GM23338 (cell line): ENCODE results near the gene CENPA.

Source experiments
- CREB1 ChIP-seq: fragments of 250-450 bp; sonication (Bioruptor Pico); IDR thresholded peaks from 2 replicates; pipeline ENCODE4 v1.5.0; 2020; ENCODE audit warnings: low read depth, mild to moderate bottlenecking, moderate library complexity
- EZH2 ChIP-seq: fragments of 200-600 bp; sonication (generic); IDR thresholded peaks from one replicate; pipeline ENCODE4 v1.8.0; 2017; ENCODE audit warnings: antibody characterized with exemption, mild to moderate bottlenecking, low read depth; ENCODE audit not compliant: unreplicated experiment
- EZH2phosphoT487 ChIP-seq: fragments of 200-600 bp; sonication (generic); IDR thresholded peaks from one replicate; pipeline ENCODE4 v1.8.1; 2018; ENCODE audit warnings: antibody characterized with exemption; ENCODE audit not compliant: unreplicated experiment
- JUNB ChIP-seq: IDR thresholded peaks from one replicate; pipeline ENCODE4 v1.6.1; 2016; ENCODE audit warnings: antibody characterized with exemption; ENCODE audit not compliant: unreplicated experiment
- NANOG ChIP-seq: IDR thresholded peaks from 2 replicates; pipeline ENCODE4 v1.6.1; 2016; ENCODE audit warnings: antibody characterized with exemption, borderline replicate concordance
- POLR2AphosphoS5 ChIP-seq: IDR thresholded peaks from 2 replicates; pipeline ENCODE4 v1.6.1; 2016; ENCODE audit warnings: antibody characterized with exemption, low read depth
- STAT1 ChIP-seq: IDR thresholded peaks from one replicate; pipeline ENCODE4 v1.6.1; 2016; ENCODE audit warnings: antibody characterized with exemption; ENCODE audit not compliant: unreplicated experiment
- ZNF114 ChIP-seq: fragments of 250-450 bp; sonication (Bioruptor Pico); IDR thresholded peaks from 2 replicates; pipeline ENCODE4 v1.5.0; 2020; ENCODE audit warnings: mild to moderate bottlenecking, moderate library complexity
- ZNF331 ChIP-seq: fragments of 250-450 bp; sonication (Bioruptor Pico); IDR thresholded peaks from 2 replicates; pipeline ENCODE4 v1.5.0; 2020; ENCODE audit warnings: low read depth, mild to moderate bottlenecking, moderate library complexity
- TF ChIP-seq, protein P1 (sequence below), 2 experiments: fragments of 200-600 bp in 1 of 2; sonication (generic) in 1 of 2; conservative IDR thresholded peaks; 2 replicates each; pipeline versions ENCODE4 v1.5.1 to v1.6.1; 2016 to 2017; ENCODE audit warnings: antibody characterized with exemption in 2 of 2, low read depth in 2 of 2, mild to moderate bottlenecking in 2 of 2, moderate library complexity in 1 of 2
- TF ChIP-seq, protein P2 (sequence below): IDR thresholded peaks from 2 replicates; pipeline ENCODE4 v1.6.1; 2016; ENCODE audit warnings: antibody characterized with exemption
- TF ChIP-seq, protein P3 (sequence below): IDR thresholded peaks from one replicate; pipeline ENCODE4 v1.6.1; 2018; ENCODE audit warnings: antibody characterized with exemption; ENCODE audit not compliant: unreplicated experiment
- TF ChIP-seq, protein P4 (sequence below): fragments of 250-450 bp; sonication (Bioruptor Pico); IDR thresholded peaks from 2 replicates; pipeline ENCODE4 v1.5.0; 2020; ENCODE audit warnings: mild to moderate bottlenecking, moderate library complexity

DNA sequence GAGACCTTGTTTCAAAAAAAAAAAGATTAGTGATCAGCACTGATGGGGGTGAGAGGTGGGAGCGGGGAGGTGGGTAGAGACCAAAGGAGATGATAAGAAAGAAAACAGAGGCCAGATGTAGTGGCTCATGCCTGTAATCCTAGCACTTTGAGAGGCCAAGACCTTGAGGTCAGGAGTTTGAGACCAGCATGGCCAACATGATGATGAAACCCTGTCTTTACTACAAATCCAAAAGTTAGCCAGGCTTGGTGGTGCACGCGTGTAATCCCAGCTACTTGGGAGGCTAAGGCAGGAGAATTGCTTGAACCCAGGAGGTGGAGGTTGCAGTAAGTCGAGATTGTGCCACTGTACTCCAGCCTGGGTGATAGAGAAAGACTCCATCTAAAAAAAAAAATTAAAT is 31.3 kb upstream of the CENPA start:
- TF ChIP-seq EZH2phosphoT487 (no peak), POLR2AphosphoS5 (no peak), EZH2 (no peak), CREB1 (no peak), ZNF114 (CRISPR knock-in tag) (no peak), JUNB (no peak), NANOG (no peak), STAT1 (no peak), ZNF331 (CRISPR knock-in tag) (no peak)
- TF ChIP-seq, protein P1, sequence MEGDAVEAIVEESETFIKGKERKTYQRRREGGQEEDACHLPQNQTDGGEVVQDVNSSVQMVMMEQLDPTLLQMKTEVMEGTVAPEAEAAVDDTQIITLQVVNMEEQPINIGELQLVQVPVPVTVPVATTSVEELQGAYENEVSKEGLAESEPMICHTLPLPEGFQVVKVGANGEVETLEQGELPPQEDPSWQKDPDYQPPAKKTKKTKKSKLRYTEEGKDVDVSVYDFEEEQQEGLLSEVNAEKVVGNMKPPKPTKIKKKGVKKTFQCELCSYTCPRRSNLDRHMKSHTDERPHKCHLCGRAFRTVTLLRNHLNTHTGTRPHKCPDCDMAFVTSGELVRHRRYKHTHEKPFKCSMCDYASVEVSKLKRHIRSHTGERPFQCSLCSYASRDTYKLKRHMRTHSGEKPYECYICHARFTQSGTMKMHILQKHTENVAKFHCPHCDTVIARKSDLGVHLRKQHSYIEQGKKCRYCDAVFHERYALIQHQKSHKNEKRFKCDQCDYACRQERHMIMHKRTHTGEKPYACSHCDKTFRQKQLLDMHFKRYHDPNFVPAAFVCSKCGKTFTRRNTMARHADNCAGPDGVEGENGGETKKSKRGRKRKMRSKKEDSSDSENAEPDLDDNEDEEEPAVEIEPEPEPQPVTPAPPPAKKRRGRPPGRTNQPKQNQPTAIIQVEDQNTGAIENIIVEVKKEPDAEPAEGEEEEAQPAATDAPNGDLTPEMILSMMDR (conservative IDR thresholded peaks at IDR 0.05; ENCODE audit: low read depth in 2 of 2) = no peak
- TF ChIP-seq, protein P2, sequence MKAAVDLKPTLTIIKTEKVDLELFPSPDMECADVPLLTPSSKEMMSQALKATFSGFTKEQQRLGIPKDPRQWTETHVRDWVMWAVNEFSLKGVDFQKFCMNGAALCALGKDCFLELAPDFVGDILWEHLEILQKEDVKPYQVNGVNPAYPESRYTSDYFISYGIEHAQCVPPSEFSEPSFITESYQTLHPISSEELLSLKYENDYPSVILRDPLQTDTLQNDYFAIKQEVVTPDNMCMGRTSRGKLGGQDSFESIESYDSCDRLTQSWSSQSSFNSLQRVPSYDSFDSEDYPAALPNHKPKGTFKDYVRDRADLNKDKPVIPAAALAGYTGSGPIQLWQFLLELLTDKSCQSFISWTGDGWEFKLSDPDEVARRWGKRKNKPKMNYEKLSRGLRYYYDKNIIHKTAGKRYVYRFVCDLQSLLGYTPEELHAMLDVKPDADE = no peak
- TF ChIP-seq, protein P3, sequence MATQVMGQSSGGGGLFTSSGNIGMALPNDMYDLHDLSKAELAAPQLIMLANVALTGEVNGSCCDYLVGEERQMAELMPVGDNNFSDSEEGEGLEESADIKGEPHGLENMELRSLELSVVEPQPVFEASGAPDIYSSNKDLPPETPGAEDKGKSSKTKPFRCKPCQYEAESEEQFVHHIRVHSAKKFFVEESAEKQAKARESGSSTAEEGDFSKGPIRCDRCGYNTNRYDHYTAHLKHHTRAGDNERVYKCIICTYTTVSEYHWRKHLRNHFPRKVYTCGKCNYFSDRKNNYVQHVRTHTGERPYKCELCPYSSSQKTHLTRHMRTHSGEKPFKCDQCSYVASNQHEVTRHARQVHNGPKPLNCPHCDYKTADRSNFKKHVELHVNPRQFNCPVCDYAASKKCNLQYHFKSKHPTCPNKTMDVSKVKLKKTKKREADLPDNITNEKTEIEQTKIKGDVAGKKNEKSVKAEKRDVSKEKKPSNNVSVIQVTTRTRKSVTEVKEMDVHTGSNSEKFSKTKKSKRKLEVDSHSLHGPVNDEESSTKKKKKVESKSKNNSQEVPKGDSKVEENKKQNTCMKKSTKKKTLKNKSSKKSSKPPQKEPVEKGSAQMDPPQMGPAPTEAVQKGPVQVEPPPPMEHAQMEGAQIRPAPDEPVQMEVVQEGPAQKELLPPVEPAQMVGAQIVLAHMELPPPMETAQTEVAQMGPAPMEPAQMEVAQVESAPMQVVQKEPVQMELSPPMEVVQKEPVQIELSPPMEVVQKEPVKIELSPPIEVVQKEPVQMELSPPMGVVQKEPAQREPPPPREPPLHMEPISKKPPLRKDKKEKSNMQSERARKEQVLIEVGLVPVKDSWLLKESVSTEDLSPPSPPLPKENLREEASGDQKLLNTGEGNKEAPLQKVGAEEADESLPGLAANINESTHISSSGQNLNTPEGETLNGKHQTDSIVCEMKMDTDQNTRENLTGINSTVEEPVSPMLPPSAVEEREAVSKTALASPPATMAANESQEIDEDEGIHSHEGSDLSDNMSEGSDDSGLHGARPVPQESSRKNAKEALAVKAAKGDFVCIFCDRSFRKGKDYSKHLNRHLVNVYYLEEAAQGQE = no peak
- TF ChIP-seq, protein P4, sequence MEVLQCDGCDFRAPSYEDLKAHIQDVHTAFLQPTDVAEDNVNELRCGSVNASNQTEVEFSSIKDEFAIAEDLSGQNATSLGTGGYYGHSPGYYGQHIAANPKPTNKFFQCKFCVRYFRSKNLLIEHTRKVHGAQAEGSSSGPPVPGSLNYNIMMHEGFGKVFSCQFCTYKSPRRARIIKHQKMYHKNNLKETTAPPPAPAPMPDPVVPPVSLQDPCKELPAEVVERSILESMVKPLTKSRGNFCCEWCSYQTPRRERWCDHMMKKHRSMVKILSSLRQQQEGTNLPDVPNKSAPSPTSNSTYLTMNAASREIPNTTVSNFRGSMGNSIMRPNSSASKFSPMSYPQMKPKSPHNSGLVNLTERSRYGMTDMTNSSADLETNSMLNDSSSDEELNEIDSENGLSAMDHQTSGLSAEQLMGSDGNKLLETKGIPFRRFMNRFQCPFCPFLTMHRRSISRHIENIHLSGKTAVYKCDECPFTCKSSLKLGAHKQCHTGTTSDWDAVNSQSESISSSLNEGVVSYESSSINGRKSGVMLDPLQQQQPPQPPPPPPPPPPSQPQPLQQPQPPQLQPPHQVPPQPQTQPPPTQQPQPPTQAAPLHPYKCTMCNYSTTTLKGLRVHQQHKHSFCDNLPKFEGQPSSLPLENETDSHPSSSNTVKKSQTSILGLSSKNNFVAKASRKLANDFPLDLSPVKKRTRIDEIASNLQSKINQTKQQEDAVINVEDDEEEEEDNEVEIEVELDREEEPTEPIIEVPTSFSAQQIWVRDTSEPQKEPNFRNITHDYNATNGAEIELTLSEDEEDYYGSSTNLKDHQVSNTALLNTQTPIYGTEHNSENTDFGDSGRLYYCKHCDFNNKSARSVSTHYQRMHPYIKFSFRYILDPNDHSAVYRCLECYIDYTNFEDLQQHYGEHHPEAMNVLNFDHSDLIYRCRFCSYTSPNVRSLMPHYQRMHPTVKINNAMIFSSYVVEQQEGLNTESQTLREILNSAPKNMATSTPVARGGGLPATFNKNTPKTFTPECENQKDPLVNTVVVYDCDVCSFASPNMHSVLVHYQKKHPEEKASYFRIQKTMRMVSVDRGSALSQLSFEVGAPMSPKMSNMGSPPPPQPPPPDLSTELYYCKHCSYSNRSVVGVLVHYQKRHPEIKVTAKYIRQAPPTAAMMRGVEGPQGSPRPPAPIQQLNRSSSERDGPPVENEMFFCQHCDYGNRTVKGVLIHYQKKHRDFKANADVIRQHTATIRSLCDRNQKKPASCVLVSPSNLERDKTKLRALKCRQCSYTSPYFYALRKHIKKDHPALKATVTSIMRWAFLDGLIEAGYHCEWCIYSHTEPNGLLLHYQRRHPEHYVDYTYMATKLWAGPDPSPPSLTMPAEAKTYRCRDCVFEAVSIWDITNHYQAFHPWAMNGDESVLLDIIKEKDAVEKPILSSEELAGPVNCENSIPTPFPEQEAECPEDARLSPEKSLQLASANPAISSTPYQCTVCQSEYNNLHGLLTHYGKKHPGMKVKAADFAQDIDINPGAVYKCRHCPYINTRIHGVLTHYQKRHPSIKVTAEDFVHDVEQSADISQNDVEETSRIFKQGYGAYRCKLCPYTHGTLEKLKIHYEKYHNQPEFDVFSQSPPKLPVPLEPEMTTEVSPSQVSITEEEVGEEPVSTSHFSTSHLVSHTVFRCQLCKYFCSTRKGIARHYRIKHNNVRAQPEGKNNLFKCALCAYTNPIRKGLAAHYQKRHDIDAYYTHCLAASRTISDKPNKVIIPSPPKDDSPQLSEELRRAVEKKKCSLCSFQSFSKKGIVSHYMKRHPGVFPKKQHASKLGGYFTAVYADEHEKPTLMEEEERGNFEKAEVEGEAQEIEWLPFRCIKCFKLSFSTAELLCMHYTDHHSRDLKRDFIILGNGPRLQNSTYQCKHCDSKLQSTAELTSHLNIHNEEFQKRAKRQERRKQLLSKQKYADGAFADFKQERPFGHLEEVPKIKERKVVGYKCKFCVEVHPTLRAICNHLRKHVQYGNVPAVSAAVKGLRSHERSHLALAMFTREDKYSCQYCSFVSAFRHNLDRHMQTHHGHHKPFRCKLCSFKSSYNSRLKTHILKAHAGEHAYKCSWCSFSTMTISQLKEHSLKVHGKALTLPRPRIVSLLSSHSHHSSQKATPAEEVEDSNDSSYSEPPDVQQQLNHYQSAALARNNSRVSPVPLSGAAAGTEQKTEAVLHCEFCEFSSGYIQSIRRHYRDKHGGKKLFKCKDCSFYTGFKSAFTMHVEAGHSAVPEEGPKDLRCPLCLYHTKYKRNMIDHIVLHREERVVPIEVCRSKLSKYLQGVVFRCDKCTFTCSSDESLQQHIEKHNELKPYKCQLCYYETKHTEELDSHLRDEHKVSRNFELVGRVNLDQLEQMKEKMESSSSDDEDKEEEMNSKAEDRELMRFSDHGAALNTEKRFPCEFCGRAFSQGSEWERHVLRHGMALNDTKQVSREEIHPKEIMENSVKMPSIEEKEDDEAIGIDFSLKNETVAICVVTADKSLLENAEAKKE (CRISPR knock-in tag) = no peak
